NCI-H748 treated with DMSO at 0.1 percent for 48 hours (cell line): Measurements from ENCODE around the gene SLC28A1.
"Not testable (repeated sequence)": the region's sequence is repeated elsewhere in the genome, so short reads cannot be mapped to it uniquely, and the experiment has no call there.

Experiments
- DNase-seq: peaks from one replicate; lab custom pipeline; 2025; lab: John Stamatoyannopoulos, UW

The SLC28A1 gene

DNA sequence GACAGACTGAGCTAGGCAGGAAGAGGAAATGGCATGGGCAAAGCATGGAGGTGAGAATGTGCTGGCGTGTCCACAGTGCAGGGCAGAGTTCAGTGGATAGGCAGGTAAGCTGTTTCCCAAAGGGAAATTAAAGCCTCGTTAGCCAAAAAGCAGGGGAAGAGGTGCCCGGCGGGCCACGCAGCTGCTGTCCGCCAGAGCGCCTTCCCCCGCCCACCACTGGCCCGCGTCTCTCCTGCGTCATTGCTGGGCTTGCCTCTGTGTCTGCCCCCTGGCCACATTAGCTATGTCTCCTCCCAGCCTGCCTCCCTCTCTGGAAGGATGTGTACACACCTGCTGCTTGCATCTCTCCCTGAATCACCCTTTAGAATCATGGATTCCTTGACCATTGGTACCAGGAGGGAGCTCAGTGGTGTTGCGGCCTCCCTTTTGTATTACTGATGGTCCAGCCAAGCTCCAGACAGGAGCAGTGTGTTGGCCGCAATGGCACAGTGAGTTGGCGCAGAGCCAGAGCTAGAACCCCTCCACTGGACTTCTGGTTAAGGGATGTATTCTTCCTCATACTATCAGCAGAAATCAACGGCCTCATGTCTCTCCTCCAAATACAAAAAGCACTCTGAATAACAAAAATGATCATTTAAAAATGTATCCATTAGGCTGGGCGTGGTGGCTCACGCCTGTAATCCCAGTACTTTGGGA lies 26.6 kb downstream of the SLC28A1 start:
- DNase-seq, result peak; percentile 12

- no peak for DNase-seq
These were observed 27.6 kb downstream of the SLC28A1 start for GRCh38 chr15:84911879-84912660.

- no peak for DNase-seq
These were observed 28.9 kb downstream of the SLC28A1 start for GRCh38 chr15:84913360-84913723.

GRCh38 chr15:84914351-84914750 lies 29.9 kb downstream of the SLC28A1 start:
- no peak for DNase-seq

GRCh38 chr15:84914909-84915605 lies 30.6 kb downstream of the SLC28A1 start:
- no peak for DNase-seq

DNA sequence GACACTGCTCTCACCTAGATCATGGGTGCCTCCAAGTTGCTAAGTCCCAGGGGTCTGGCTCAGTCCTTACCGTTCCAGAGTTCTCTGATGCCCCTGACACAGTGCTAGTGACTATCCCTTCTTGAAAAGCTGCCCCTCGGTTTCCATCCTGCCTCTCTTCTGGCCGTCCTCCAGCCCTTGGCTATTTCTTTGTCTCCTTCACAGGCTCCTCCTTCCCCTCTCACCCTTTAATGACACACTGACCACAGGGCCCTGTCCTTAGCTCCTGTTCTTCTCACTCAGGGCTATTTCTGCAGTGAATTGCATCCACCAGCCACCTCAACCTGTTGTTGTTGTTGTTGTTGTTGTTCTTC lies 31.1 kb downstream of the SLC28A1 start:
- no peak for DNase-seq

DNA sequence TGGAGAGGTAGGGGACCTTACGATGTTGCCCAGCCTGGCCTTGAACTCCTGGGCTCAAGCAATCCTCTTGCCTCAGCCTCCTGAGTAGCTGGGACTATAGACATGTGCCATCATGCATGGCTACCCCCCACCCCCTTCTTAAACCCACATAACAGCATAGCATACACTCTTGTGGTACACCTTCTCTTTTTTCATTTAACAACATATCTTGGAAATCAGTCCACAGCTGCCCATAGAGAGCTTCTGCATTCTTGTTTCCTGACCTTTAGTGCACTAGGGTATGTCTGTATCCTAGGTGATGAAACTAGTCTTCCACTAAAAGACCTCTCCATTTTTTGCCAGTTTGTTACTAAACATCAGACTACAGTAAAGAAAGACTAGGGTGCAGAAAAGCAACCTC lies 33.0 kb downstream of the SLC28A1 start:
- DNase-seq, result no peak

DNA sequence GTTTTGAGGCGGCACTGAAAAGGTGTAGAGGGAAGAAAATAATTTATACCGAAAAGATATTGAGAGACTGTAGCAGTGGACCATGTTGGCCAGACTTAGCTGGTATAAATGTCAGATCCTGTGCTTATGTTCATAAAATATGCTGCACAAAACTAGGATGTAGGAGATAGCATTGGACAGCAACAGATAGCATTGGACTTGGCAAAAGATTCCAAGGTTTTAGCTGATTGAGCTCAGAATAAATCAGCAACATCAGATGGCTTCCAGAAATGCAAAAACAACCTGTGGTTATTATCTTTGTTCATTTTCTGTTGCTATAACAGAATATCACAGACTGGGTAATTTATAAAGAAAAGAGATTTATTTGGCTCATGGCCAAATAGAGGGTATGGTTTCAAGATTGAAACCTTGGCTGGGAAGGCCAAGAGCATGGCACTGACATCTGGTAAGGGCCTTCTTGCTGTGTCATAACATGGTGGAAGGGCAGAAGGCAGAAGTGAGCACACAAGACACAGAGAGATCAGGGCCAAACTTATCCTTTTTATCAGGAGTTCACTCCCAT lies 34.7 kb downstream of the SLC28A1 start:
- no peak for DNase-seq

DNA sequence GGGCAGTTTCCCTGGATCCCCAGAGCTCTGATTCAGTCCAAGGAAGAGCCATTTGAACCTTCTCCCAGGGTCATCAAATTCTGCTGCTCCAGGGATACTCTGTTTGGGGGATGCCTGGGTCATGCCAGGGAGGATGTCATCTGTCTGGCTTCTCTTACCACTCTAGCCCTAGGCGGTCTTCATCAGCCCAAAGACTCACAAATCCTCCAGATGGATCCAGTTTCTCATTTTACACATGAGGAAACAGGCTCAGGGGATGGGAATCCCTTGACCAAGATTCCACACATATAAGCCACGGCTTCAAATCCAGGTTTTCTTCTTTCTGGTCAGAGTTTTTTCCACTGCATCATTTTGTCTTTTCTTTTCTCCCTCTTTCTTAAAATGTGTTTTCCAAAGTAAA lies 36.7 kb downstream of the SLC28A1 start:
- DNase-seq, result no peak

- no peak for DNase-seq
These were observed 38.1 kb downstream of the SLC28A1 start for GRCh38 chr15:84922530-84922929.

DNA sequence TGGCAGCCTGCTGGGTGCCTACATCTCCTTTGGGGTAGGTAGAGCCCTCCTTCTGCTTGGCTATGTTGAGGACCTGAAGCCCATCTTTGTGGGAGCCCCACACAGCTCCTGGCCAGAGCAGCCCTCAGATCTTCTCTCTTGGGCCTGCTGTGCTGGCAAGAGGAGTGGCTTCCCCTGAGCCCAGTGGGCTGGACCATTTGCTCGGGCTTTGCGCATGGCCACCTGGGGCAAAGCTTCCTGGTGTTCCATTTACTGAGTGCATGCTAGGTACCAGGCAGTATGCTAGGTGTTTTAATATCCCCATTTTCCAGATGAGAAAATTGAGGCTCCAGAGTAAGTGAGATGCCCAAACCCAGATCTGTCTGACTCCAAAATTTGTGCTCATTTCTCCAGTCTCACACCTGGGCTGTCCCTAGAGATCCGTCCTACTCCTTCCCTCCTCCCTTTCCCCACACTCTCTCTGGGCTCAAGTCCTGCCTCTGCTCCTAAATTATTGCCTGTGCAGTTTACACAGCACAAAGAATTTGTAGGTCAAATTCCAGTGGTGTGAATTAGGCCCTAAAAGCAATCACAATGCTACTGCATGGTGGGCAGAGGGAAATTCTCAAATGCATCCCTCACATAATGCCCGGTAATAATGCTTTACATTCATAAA lies 39.7 kb downstream of the SLC28A1 start:
- no peak for DNase-seq

DNA sequence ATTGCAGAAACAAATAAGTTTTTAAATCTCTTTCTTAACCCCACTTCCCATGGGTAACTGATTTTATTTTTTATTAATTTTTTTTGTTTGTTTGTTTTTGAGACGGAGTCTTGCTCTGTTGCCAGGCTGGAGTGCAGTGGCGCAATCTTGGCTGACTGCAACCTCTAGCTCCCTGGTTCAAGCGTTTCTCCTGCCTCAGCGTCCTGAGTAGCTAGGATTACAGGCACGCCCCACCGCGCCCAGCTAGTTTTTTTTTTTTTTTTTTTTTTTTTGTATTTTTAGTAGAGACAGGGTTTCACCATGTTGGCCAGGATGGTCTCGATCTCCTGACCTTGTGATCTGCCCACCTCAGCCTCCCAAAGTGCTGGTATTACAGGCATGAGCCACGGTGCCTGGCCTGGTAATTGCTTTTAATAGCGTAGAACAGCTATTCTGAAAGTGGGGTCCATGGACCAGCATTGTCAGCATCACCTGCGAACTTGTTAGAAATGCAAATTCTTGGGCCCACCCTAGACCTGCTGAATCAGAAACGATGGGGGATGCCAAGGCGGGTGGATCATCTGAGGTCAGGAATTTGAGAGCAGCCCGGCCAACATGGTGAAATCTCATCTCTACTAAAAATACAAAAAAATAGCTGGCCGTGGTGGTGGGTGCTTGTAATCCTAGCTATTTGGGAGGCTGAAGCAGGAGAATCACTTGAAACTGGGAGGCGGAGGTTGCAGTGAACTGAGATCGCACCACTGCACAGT lies 40.5 kb downstream of the SLC28A1 start:
- not testable (repeated sequence) for DNase-seq

DNA sequence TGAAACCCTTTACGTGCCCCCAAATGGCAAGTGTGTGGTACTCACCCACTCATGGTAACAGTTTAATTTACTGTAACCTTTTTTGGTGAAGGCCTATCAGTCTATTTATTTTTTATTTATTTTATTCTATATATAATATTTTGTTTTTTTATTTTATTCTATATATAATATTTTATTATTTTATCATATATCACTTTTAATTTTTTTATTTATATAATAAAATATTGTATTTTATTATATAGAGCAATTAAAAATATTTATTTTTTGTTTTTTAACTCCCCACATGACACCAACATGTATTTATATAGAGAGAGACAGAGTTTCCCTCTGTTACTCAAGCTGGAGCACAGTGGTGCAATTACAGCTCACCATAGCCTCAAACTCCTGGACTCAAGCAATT lies 41.4 kb downstream of the SLC28A1 start:
- no peak for DNase-seq

DNA sequence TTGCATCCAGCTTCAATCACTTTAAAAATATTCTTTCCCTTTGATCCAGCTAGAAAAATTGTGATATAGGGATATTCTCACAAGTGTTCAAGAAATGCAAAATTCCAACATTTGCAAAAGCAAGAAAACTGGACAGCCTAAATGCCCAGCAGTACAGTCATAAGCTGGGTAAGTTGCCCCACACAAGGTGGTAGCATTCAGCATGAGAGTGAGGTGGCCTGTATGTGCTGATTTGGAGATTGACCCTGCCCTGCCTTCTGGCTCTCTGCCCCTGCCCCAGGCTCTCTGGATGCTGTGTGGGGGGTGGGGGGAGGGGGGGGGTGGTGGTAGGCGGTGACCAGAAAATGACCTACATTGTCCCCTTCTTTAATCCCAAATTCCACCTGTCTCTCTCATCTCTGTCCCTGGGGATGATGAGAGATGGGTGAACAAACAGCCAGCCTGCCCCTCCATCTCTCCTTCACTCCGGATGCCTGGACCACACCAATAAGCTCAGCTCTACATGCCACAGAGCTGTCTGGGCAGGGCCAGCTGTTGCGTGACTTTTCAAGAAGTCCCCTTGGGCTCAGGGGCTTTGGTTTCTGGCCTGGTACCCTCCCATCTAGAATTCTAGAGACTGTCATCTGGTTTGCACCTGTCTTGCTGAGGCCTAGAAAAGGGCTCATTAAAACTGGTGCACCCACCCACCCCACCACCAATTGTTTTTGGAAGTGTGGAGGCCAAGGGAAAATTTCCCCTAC lies 42.2 kb downstream of the SLC28A1 start:
- DNase-seq, result no peak

GRCh38 chr15:84928843-84929168 lies 44.3 kb downstream of the SLC28A1 start:
- DNase-seq, result no peak

GRCh38 chr15:84929795-84930603 lies 45.5 kb downstream of the SLC28A1 start:
- DNase-seq, result no peak

DNA sequence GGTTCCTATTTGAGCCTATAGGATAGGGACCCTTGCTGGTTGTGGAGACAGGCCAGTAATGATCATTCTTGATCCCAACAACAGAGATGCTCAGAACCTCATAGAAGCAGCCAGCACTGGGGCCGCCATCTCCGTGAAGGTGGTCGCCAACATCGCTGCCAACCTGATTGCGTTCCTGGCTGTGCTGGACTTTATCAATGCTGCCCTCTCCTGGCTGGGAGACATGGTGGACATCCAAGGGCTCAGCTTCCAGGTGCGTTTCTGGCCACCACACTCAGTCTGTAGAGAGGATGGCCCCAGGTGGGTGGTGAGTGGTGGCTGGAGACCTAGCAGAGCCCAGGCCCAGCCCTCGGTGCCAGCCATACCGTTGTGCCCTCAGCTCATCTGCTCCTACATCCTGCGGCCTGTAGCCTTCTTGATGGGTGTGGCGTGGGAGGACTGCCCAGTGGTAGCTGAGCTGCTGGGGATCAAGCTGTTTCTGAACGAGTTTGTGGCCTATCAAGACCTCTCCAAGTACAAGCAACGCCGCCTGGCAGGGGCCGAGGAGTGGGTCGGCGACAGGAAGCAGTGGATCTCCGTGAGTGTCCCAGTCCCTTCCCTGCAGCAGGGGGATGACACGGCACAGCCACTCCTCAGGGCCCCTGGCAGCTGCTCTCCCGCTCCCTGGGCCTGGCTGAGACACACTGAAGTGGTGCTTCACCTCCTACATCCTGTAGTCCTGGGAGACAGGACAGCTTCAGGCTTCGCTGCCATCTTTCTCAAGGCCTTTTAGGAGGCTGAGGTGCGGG lies 50.7 kb downstream of the SLC28A1 start:
- no peak for DNase-seq

DNA sequence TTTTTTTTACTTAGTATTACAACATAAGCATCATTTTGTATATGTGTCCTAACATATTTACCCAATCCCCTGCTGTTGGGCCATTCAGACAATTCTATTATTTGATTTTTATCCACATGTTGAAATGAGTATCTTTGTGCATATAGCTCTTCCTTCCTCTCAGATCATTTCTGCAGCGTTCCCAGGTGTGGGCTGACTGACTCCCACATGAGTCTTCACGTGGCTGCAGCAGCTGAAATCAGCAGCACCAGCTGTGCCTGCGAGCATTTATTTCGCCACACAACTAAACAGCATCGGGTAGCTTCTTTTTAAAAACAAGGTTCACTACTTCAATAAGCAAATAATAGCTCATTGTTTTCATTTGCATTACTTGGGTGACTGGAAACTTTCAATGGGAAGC lies 52.7 kb downstream of the SLC28A1 start:
- no peak for DNase-seq

DNA sequence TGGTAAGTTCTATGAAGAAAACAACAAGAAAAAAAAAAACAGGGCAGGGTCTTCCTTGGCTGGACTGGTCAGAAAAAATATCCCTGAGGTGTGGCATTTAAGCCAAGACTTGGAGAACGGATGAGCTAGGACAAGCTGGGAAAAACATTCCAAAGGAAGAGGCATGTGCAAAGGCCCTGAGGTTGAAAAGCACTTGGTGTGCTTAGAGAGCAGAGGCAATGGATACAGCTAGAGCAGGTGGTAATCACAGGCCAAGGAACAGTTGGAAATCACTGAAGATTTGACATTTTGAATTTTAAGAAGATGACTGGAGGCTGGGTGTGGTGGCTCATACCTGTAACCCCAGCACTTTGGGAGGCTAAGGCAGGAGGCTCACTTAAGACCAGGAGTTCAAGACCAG lies 54.3 kb downstream of the SLC28A1 start:
- DNase-seq, result no peak
